GM12892 (cell line): ENCODE measurements around the gene C1orf74.

Experiments
- POLR2A ChIP-seq: IDR thresholded peaks from 2 replicates; pipeline ENCODE4 v1.6.1; 2011; ENCODE audit warnings: low read depth, low read length, control low read depth
- POLR2AphosphoS5 ChIP-seq: IDR thresholded peaks from 2 replicates; pipeline ENCODE4 v1.6.1; 2011; ENCODE audit warnings: low read depth, low read length, control low read depth

- TF ChIP-seq POLR2A (no peak), POLR2AphosphoS5 (no peak)
These were observed 3.2 kb upstream of the C1orf74 start for GRCh38 chr1:209787551-209787950.
